Measurements from ENCODE around the gene HTR3A. TPM values are rescaled to one million over a fixed set of nuclear protein-coding genes. Genes with fewer than 3 reads are reported as not detected.
"Not testable (repeated sequence)": the region's sequence is repeated elsewhere in the genome, so short reads cannot be mapped to it uniquely, and the experiment has no call there.

HTR3A gene
- total RNA-seq (ENCODE audit: low replicate concordance), result 0.27 TPM in 1 of 2 replicates, not detected in the other
- long read RNA-seq, partial matches to known transcripts, result 0 of 1 reads
- long read RNA-seq, other reads (novel, unspliced or antisense), result 0 of 1 reads

GRCh38 chr11:113974741-113975470 lies at the start of gene HTR3A:
Gene HTR3A (plus strand): TSS chr11:113975108. CDS start chr11:113975326, 218 bp downstream.
- no peaks in the 10 kb centered on the region for H3K9me3 Mint-ChIP-seq
- no peak for DNase-seq (ENCODE audit: extremely low spot score, unreplicated experiment)
- H3K27ac Mint-ChIP-seq, result no peak within 1 kb of the TSS
- H3K4me1 Mint-ChIP-seq (ENCODE audit: unreplicated experiment), result peaks cover 11% of the 10 kb centered on the region
- H3K4me3 Mint-ChIP-seq, result no peak within 1 kb of the TSS
- H3K36me3 Mint-ChIP-seq, result no peaks in the 10 kb centered on the region
- no peak for TF ChIP-seq CTCF (conservative IDR thresholded peaks at IDR 0.05)
- H3K27me3 Mint-ChIP-seq, result peaks cover 45% of the 10 kb centered on the region

- no peak for DNase-seq (ENCODE audit: extremely low spot score, unreplicated experiment)
- Mint-ChIP-seq H3K36me3 (no peaks in the 10 kb centered on the region), H3K27me3 (peaks cover 11% of the 10 kb centered on the region), H3K4me3 (no peak overlapping the region), H3K27ac (peak overlapping the region; percentile 1), H3K4me1 (ENCODE audit: unreplicated experiment) (no peaks in the 10 kb centered on the region), H3K9me3 (no peaks in the 10 kb centered on the region)
- TF ChIP-seq CTCF (conservative IDR thresholded peaks at IDR 0.05), result no peak
Observed at GRCh38 chr11:113926273-113927197, 48.4 kb upstream of the HTR3A start.

- no peak overlapping the region for H3K27ac Mint-ChIP-seq
Observed at GRCh38 chr11:113928311-113928710, 46.6 kb upstream of the HTR3A start.

DNA sequence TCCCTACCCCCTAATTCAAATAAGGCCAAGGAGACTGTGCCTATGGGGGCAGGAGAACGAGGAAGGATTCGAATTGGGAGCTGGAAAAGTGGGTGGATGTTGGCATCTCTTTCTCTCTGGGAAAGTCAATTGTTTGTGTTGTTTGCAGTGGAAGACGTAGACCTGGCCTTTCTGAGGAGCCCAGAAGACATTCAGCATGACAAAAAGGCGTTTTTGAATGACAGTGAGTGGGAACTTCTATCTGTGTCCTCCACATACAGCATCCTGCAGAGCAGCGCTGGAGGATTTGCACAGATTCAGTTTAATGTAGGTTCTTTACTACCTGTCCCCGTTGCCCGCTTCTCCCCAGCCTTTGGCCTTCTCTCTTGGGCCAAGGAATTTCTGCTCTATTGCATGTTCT lies 42.1 kb upstream of the HTR3A start:
- no peaks in the 10 kb centered on the region for H3K9me3 Mint-ChIP-seq
- peaks cover 30% of the 10 kb centered on the region for H3K27me3 Mint-ChIP-seq
- H3K4me1 Mint-ChIP-seq (ENCODE audit: unreplicated experiment), result no peaks in the 10 kb centered on the region
- H3K4me3 Mint-ChIP-seq, result no peak overlapping the region
- DNase-seq (ENCODE audit: extremely low spot score, unreplicated experiment), result no peak
- no peak overlapping the region for H3K27ac Mint-ChIP-seq
- no peaks in the 10 kb centered on the region for H3K36me3 Mint-ChIP-seq
- no peak for TF ChIP-seq CTCF (conservative IDR thresholded peaks at IDR 0.05)

More at GRCh38 chr11:113928311-113928710, 46.6 kb upstream of the HTR3A start:
- no peak overlapping the region for H3K4me3 Mint-ChIP-seq
- H3K27me3 Mint-ChIP-seq, result peaks cover 9% of the 10 kb centered on the region
- no peaks in the 10 kb centered on the region for H3K9me3 Mint-ChIP-seq
- no peaks in the 10 kb centered on the region for H3K36me3 Mint-ChIP-seq
- DNase-seq (ENCODE audit: extremely low spot score, unreplicated experiment), result no peak
- no peak for TF ChIP-seq CTCF (conservative IDR thresholded peaks at IDR 0.05)
- no peaks in the 10 kb centered on the region for H3K4me1 Mint-ChIP-seq (ENCODE audit: unreplicated experiment)

DNA sequence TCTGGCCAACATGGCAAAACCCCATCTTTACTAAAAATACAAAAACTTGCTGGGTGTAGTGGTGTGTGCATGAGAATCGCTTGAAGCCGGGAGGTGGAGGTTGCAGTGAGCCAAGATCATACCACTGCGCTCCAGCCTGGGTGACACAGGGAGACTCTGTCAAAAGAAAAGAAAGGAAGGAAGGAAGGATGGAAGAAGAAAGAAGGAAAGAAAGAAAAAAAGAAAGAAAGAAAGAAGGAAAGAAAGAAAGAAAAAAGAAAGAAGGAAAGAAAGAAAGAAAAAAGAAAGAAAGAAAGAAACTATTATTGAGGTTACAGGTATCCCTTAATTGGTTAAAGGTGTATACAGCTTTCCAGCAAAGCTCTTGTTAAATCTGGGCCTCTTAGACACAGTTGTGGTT lies 40.7 kb upstream of the HTR3A start:
- H3K27ac Mint-ChIP-seq; H3K4me3 Mint-ChIP-seq; H3K9me3 Mint-ChIP-seq; DNase-seq (ENCODE audit: extremely low spot score, unreplicated experiment); H3K4me1 Mint-ChIP-seq (ENCODE audit: unreplicated experiment); H3K36me3 Mint-ChIP-seq: not testable (repeated sequence)
- peaks cover 34% of the 10 kb centered on the region for H3K27me3 Mint-ChIP-seq
